ENCODE data around the gene MYOZ2. TPM values are rescaled to one million over a fixed set of nuclear protein-coding genes. Genes with fewer than 3 reads are reported as not detected.

Gene MYOZ2
- total and polyA plus RNA-seq, 2 donors (not counting 3 experiments of a cell fraction or from before 2014, with no cell fraction given), result 0.11 to 0.13 TPM

DNA sequence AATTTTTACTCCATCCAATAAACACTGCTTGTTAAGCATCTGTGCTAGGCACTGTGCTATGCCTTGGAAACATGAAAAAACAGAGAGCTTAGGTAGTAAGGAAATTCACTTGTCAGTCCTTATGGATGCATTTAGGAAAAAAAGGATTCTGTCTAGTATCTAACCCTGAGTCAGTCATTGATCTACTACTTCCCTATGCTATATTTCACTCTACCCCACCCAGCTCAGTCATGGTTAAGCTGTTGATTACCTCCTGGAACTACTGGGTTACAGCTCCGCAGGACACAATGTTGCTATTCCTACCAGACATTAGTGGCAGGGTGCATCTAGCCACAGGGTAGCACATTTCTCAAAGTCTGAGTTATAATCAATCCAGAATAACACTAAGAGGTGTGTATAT lies 74.0 kb downstream of the MYOZ2 start:
- CTCF ChIA-PET, result interaction anchor here (1.0 to 2.3 kb wide), 2 partner anchors 19 to 169 kb away, joined by 3 to 9 read pairs; no protein-coding TSS in a partner anchor
- Histone ChIP-seq H3K27me3 (ENCODE audit: control insufficient read depth in 2 of 2, insufficient read depth in 2 of 2, low read length in 2 of 2) (no peaks in the 10 kb centered on the region), H3K9me3 (replicated peaks; ENCODE audit: control insufficient read depth, insufficient read depth, low read length) (no peaks in the 10 kb centered on the region), H3K36me3 (ENCODE audit: control insufficient read depth in 2 of 2, extremely low read depth in 1 of 2, insufficient read depth in 2 of 2, low read length in 2 of 2) (no peaks in the 10 kb centered on the region), H3K9me1 (replicated peaks; ENCODE audit: control insufficient read depth, extremely low read depth, insufficient read depth, low read length) (no peaks in the 10 kb centered on the region), H2AFZ (ENCODE audit: low read depth, low read length) (no peak overlapping the region), H3K9ac (replicated peaks; ENCODE audit: extremely low read depth, insufficient read depth, low read length) (no peak overlapping the region), H3K4me3 (replicated peaks in 1 of 3; ENCODE audit: insufficient read depth in 1 of 3, low read depth in 1 of 3, low read length in 3 of 3) (no peak overlapping the region), H3K4me2 (ENCODE audit: insufficient read depth, low read length) (peak overlapping the region; percentile 60), H4K20me1 (replicated peaks; ENCODE audit: control insufficient read depth, extremely low read depth, insufficient read depth, low read length) (no peaks in the 10 kb centered on the region), H3K79me2 (ENCODE audit: control insufficient read depth, insufficient read depth, low read length) (peaks cover 19% of the 10 kb centered on the region), H3K27ac (ENCODE audit: insufficient read depth, low read depth, low read length) (peak overlapping the region; percentile 52), H3K4me1 (ENCODE audit: control insufficient read depth, extremely low read depth, insufficient read depth, low read length) (peaks cover 64% of the 10 kb centered on the region)
- FAIRE-seq, result no peak
- TF ChIP-seq POLR2AphosphoS5 (IDR thresholded peaks at IDR 0.05; ENCODE audit: insufficient read depth, low read depth, low read length) (no peak), JUN (IDR thresholded peaks at IDR 0.05; ENCODE audit: borderline replicate concordance, insufficient read depth, insufficient read length, low read depth) (no peak), FOS (IDR thresholded peaks at IDR 0.05; ENCODE audit: borderline replicate concordance, insufficient read depth, low read length) (no peak), GATA2 (IDR thresholded peaks at IDR 0.05; ENCODE audit: insufficient read depth, insufficient read length, low read depth, low read length) (no peak), POLR2A (IDR thresholded peaks at IDR 0.05; ENCODE audit: low read depth, low read length) (no peak), EZH2 (IDR thresholded peaks at IDR 0.05; ENCODE audit: borderline replicate concordance, low read depth, low read length, severe bottlenecking) (no peak), MYC (IDR thresholded peaks at IDR 0.05; ENCODE audit: low read depth, low read length) (no peak)
- TF ChIP-seq, protein P1, sequence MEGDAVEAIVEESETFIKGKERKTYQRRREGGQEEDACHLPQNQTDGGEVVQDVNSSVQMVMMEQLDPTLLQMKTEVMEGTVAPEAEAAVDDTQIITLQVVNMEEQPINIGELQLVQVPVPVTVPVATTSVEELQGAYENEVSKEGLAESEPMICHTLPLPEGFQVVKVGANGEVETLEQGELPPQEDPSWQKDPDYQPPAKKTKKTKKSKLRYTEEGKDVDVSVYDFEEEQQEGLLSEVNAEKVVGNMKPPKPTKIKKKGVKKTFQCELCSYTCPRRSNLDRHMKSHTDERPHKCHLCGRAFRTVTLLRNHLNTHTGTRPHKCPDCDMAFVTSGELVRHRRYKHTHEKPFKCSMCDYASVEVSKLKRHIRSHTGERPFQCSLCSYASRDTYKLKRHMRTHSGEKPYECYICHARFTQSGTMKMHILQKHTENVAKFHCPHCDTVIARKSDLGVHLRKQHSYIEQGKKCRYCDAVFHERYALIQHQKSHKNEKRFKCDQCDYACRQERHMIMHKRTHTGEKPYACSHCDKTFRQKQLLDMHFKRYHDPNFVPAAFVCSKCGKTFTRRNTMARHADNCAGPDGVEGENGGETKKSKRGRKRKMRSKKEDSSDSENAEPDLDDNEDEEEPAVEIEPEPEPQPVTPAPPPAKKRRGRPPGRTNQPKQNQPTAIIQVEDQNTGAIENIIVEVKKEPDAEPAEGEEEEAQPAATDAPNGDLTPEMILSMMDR (IDR thresholded peaks at IDR 0.05; ENCODE audit: extremely low read depth in 1 of 2, insufficient read depth in 1 of 2, low read depth in 1 of 2, low read length in 2 of 2), result no peak
- TF ChIP-seq, protein P2, sequence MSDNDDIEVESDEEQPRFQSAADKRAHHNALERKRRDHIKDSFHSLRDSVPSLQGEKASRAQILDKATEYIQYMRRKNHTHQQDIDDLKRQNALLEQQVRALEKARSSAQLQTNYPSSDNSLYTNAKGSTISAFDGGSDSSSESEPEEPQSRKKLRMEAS (IDR thresholded peaks at IDR 0.05; ENCODE audit: insufficient read depth, insufficient read length), result no peak
- POLR2A ChIA-PET, result no interaction called here
- dilution Hi-C loops (cut with MboI; ENCODE audit: extremely low pct_ligation_motif_present, low sequenced_read_pairs), result no loop called here
- BruUV-seq (replicated peaks), result no TSS peak
- intact Hi-C loops (cut with micrococcal nuclease), result loop anchor here (2.0 kb wide), 1 partner anchor 85 kb away; no protein-coding TSS in a partner anchor
- no peak for DNase-seq (ENCODE audit: low read depth, low spot score)

Data from endothelial cell of umbilical vein (primary cell).